ENCODE measurements around the gene SLC1A3. TPM values are rescaled to one million over a fixed set of nuclear protein-coding genes. Genes with fewer than 3 reads are reported as not detected.

Gene SLC1A3
- total RNA-seq, 3 donors from 2014 or later (not counting 1 experiment from before 2014, with no cell fraction given), result 1.1 TPM; not detected in 2

DNA sequence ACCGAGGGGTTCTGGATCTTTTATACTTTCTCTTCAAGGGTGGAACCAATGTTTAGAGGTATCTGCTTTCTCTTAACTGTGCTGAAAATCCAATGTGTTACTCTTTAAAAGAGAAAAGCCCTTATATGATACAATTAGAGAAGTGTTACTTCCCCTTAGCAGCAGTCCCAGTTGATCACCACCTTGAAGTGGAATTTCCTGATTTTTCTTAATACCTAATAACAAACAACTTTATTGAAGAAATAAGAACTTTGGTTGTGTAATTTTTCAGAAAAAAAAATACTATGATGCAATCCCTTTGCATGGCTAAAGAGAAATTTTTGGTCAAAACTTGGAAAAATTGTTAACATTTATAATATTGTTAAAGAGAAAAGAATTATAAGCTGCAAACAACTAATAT lies 24.7 kb downstream of the SLC1A3 start:
- no peak overlapping the region for H3K27ac Mint-ChIP-seq
- Histone ChIP-seq H3K27me3 (ENCODE audit: control insufficient read depth, insufficient read depth, low read length) (no peaks in the 10 kb centered on the region), H3K4me3 (ENCODE audit: low read length) (no peak overlapping the region), H3K27ac (ENCODE audit: low read length) (no peak overlapping the region), H3K4me1 (ENCODE audit: control insufficient read depth, insufficient read depth, low read length) (no peaks in the 10 kb centered on the region), H3K9me3 (ENCODE audit: control insufficient read depth, insufficient read depth, low read length) (no peaks in the 10 kb centered on the region), H3K36me3 (ENCODE audit: control insufficient read depth, insufficient read depth, low read length) (no peaks in the 10 kb centered on the region)
- no peak overlapping the region for H3K4me3 Mint-ChIP-seq
- TF ChIP-seq, protein P1, sequence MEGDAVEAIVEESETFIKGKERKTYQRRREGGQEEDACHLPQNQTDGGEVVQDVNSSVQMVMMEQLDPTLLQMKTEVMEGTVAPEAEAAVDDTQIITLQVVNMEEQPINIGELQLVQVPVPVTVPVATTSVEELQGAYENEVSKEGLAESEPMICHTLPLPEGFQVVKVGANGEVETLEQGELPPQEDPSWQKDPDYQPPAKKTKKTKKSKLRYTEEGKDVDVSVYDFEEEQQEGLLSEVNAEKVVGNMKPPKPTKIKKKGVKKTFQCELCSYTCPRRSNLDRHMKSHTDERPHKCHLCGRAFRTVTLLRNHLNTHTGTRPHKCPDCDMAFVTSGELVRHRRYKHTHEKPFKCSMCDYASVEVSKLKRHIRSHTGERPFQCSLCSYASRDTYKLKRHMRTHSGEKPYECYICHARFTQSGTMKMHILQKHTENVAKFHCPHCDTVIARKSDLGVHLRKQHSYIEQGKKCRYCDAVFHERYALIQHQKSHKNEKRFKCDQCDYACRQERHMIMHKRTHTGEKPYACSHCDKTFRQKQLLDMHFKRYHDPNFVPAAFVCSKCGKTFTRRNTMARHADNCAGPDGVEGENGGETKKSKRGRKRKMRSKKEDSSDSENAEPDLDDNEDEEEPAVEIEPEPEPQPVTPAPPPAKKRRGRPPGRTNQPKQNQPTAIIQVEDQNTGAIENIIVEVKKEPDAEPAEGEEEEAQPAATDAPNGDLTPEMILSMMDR (IDR thresholded peaks at IDR 0.05), result no peak
- DNase-seq (no peak), ATAC-seq (no peak)
- peaks cover 10 to 13% of the 10 kb centered on the region in 2 donors for H3K4me1 Mint-ChIP-seq
- peaks cover 13 to 25% of the 10 kb centered on the region in 2 donors for H3K27me3 Mint-ChIP-seq (ENCODE audit: low read depth in 2 of 2)
- intact Hi-C loops (cut with micrococcal nuclease), result no loop called here
- H3K36me3 Mint-ChIP-seq, result no peaks in the 10 kb centered on the region
- H3K9me3 Mint-ChIP-seq, result no peaks in the 10 kb centered on the region
- 20% methylated on average over 1 of the region's 1 CpG for WGBS (ENCODE audit: insufficient coverage)

DNA sequence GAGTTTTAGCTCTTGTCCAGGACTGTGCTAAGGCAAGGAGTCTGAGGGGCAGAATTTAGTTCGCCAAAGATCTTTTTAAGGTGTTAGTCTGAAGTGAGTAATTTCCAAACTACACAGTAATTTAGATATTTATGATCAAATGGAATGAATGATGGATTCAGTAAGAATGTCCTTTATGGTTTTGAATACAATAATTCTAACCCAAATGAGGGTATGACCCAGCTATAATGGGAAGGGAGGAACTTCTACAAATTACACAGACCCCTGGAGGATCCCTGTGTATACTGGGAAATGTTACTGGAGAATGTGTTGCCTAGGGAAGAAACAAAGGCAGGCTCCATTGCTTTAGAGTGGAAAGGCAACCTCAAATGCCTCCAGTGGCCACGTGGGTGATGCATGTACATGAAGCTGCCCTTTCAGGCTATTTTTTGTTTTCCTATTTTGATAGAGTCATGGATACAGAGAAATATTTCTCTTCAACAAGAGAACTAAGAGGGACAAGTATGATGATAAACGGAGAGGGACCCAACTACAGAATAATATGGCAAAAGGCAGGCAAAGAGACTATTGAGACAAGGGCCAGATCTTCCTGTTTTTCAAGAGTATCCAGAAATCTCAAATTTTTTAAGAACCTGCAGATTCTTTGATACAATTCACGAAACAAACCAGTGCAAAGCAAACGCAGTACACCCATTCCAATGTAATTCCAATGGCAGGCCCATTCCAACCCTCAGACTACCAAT lies 25.4 kb downstream of the SLC1A3 start:
- no peak for ATAC-seq
- TF ChIP-seq, protein P1 (IDR thresholded peaks at IDR 0.05), result no peak
- H3K4me3 ChIP-seq (ENCODE audit: low read length), result no peak overlapping the region
- Mint-ChIP-seq H3K4me1 (peaks cover 10 to 13% of the 10 kb centered on the region in 2 donors), H3K27me3 (ENCODE audit: low read depth in 2 of 2) (peaks cover 13 to 18% of the 10 kb centered on the region in 2 donors), H3K4me3 (no peak overlapping the region), H3K36me3 (no peaks in the 10 kb centered on the region), H3K9me3 (no peaks in the 10 kb centered on the region), H3K27ac (no peak overlapping the region)
- H3K4me1 ChIP-seq (ENCODE audit: control insufficient read depth, insufficient read depth, low read length), result no peaks in the 10 kb centered on the region
- no peaks in the 10 kb centered on the region for H3K27me3 ChIP-seq (ENCODE audit: control insufficient read depth, insufficient read depth, low read length)
- H3K36me3 ChIP-seq (ENCODE audit: control insufficient read depth, insufficient read depth, low read length), result no peaks in the 10 kb centered on the region
- DNase-seq, result no peak
- intact Hi-C loops (cut with micrococcal nuclease), result no loop called here
- H3K9me3 ChIP-seq (ENCODE audit: control insufficient read depth, insufficient read depth, low read length), result no peaks in the 10 kb centered on the region
- 72% methylated on average over 4 of the region's 5 CpGs for WGBS (ENCODE audit: insufficient coverage)
- H3K27ac ChIP-seq (ENCODE audit: low read length), result no peak overlapping the region

DNA sequence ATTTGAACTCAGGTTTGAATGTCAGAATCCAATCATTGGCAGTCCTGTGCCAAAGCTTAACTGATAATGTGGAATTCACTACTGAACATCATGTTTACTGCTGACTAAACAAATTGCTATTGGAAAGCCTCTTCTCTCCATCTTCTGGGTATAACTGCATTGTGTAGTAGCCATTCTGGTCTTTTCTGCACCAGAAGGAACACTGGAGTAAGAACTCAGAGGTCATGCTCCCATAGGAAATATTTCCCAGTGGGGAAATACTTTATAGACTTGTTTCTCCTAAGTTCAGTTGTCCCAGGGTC lies 25.9 kb downstream of the SLC1A3 start:
- Histone ChIP-seq H3K4me1 (ENCODE audit: control insufficient read depth, insufficient read depth, low read length) (no peaks in the 10 kb centered on the region), H3K27me3 (ENCODE audit: control insufficient read depth, insufficient read depth, low read length) (no peaks in the 10 kb centered on the region), H3K9me3 (ENCODE audit: control insufficient read depth, insufficient read depth, low read length) (no peaks in the 10 kb centered on the region), H3K27ac (ENCODE audit: low read length) (no peak overlapping the region), H3K36me3 (ENCODE audit: control insufficient read depth, insufficient read depth, low read length) (no peaks in the 10 kb centered on the region), H3K4me3 (ENCODE audit: low read length) (no peak overlapping the region)
- H3K4me3 Mint-ChIP-seq, result no peak overlapping the region
- peaks cover 13 to 14% of the 10 kb centered on the region in 2 donors for H3K27me3 Mint-ChIP-seq (ENCODE audit: low read depth in 2 of 2)
- no peaks in the 10 kb centered on the region for H3K36me3 Mint-ChIP-seq
- TF ChIP-seq, protein P1 (IDR thresholded peaks at IDR 0.05), result no peak
- no peak overlapping the region for H3K27ac Mint-ChIP-seq
- ATAC-seq (no peak), DNase-seq (no peak)
- H3K9me3 Mint-ChIP-seq, result no peaks in the 10 kb centered on the region
- intact Hi-C loops (cut with micrococcal nuclease), result no loop called here
- H3K4me1 Mint-ChIP-seq, result peaks cover 10 to 13% of the 10 kb centered on the region in 2 donors

Data from natural killer cell (primary cell).